HepG2 (cell line): ENCODE data around the gene IGFL2. TPM values are rescaled to one million over a fixed set of nuclear protein-coding genes. Genes with fewer than 3 reads are reported as not detected.

Experiments
- ATAC-seq: fragments of 200-7000 bp; cut with Tn5 transposase; 3 replicates; pipeline ENCODE4 v1.9.1; 2020; ENCODE audit warnings: mild to moderate bottlenecking, moderate library complexity
- BruUV-seq: library from RNA; stranded (reverse); fragments of 400-500 nt; replicated peaks from 2 replicates; lab custom pipeline; 2021; lab: Mats Ljungman, UMichigan
- CTCF ChIA-PET: fragments of 300-600 bp; formaldehyde crosslinking; extraction: SDS; loops from one replicate; lab custom pipeline; 2021; ENCODE audit warnings: low total read pairs, inconsistent platforms, low intra/inter-chr PET ratio; lab: Yijun Ruan, JAX
- POLR2A ChIA-PET: fragments of 350-600 bp; sonication (Branson Sonifier 250); formaldehyde crosslinking; loops from one replicate; lab custom pipeline; 2020; ENCODE audit warnings: antibody characterized with exemption, inconsistent platforms; lab: Yijun Ruan, JAX
- DNase-seq: peaks from one replicate; pipeline ENCODE4 v3.0.0-alpha.2; 2015; ENCODE audit warnings: low spot score
- FAIRE-seq: peaks from 3 replicates; lab custom pipeline; 2011; peaks lifted over from hg19 to GRCh38; lab: Jason Lieb, UNC
- H2AFZ ChIP-seq: one replicate; pipeline ENCODE4 v1.6.1; 2011; ENCODE audit warnings: low read length, inconsistent platforms
- H3K27ac ChIP-seq: fragments of 300-600 bp; 3 replicates; pipeline ENCODE4 v1.8.0; 2011; ENCODE audit warnings: mixed run types, mild to moderate bottlenecking, mixed read lengths, low read length, inconsistent platforms; ENCODE audit not compliant: insufficient read depth; ENCODE audit errors: extremely low read length
- H3K27me3 ChIP-seq, 2 experiments: fragments of 200-600 bp in 1 of 2; 2 replicates in 1 of 2; 3 replicates in 1 of 2; pipeline versions ENCODE4 v1.6.0 to v1.8.0; 2011; ENCODE audit warnings: low read length in 2 of 2, mild to moderate bottlenecking in 2 of 2, moderate library complexity in 2 of 2, inconsistent platforms in 1 of 2; ENCODE audit not compliant: insufficient read depth in 2 of 2, control insufficient read depth in 1 of 2
- H3K36me3 ChIP-seq, 2 experiments: fragments of 200-600 bp in 1 of 2; replicated peaks in 1 of 2; 2 replicates in 1 of 2; 3 replicates in 1 of 2; pipeline versions ENCODE4 v1.5.1 to v1.8.0; 2011; ENCODE audit warnings: low read length in 2 of 2, inconsistent platforms in 1 of 2; ENCODE audit not compliant: insufficient read depth in 2 of 2, control insufficient read depth in 1 of 2
- H3K4me1 ChIP-seq: 2 replicates; pipeline ENCODE4 v1.5.1; 2012; ENCODE audit warnings: low read length, inconsistent platforms; ENCODE audit not compliant: insufficient read depth
- H3K4me2 ChIP-seq: 2 replicates; pipeline ENCODE4 v1.6.0; 2011; ENCODE audit warnings: low read depth, low read length, inconsistent platforms
- H3K4me3 ChIP-seq, 3 experiments: fragments of 200-600 bp in 1 of 3; sonication (generic), shearing (Covaris generic) in 1 of 3; replicated peaks in 1 of 3; 2 replicates each; pipeline ENCODE4 v1.5.1; 2011 to 2016; ENCODE audit warnings: low read length in 3 of 3, inconsistent platforms in 2 of 3, low read depth in 2 of 3, mild to moderate bottlenecking in 2 of 3, control low read depth in 1 of 3, mixed read lengths in 1 of 3; ENCODE audit not compliant: insufficient read depth in 1 of 3
- H3K79me2 ChIP-seq: one replicate; pipeline ENCODE4 v1.6.1; 2011; ENCODE audit warnings: low read length, inconsistent platforms; ENCODE audit not compliant: insufficient read depth
- H3K9ac ChIP-seq: 2 replicates; pipeline ENCODE4 v1.6.0; 2011; ENCODE audit warnings: mild to moderate bottlenecking, low read depth, low read length, inconsistent platforms; ENCODE audit not compliant: insufficient read depth
- H3K9me3 ChIP-seq: 2 replicates; pipeline ENCODE4 v1.5.1; 2012; ENCODE audit warnings: mild to moderate bottlenecking, low read length
- H4K20me1 ChIP-seq: 2 replicates; pipeline ENCODE4 v1.6.0; 2011; ENCODE audit warnings: inconsistent platforms, mild to moderate bottlenecking, low read length, moderate library complexity; ENCODE audit not compliant: insufficient read depth
- HOMEZ ChIP-seq: IDR thresholded peaks from 2 replicates; pipeline ENCODE4 v1.6.1; 2016; ENCODE audit warnings: low read depth
- MLXIP ChIP-seq: sonication (generic); formaldehyde crosslinking; IDR thresholded peaks from 2 replicates; pipeline ENCODE4 v1.9.0; 2021; ENCODE audit warnings: missing genetic modification reagents, borderline replicate concordance
- NONO ChIP-seq, 2 experiments: fragments of 450-650 bp in 1 of 2; sonication (generic) in 1 of 2; formaldehyde crosslinking in 1 of 2; IDR thresholded peaks in 1 of 2; conservative IDR thresholded peaks in 1 of 2; 2 replicates each; pipeline versions ENCODE4 v1.6.1 to v1.8.0; 2017 to 2022; ENCODE audit warnings: mild to moderate bottlenecking in 1 of 2, missing genetic modification reagents in 1 of 2, moderate library complexity in 1 of 2
- SMAD9 ChIP-seq: sonication (generic); formaldehyde crosslinking; IDR thresholded peaks from 2 replicates; pipeline ENCODE4 v1.5.1; 2020; ENCODE audit warnings: mild to moderate bottlenecking, missing genetic modification reagents
- SP5 ChIP-seq: IDR thresholded peaks from 2 replicates; pipeline ENCODE4 v1.6.1; 2016; ENCODE audit warnings: low read depth, borderline replicate concordance
- ZNF18 ChIP-seq: sonication (generic); formaldehyde crosslinking; IDR thresholded peaks from 2 replicates; pipeline ENCODE4 v1.8.0; 2022; ENCODE audit warnings: mild to moderate bottlenecking, missing genetic modification reagents; ENCODE audit not compliant: insufficient replicate concordance
- ZNF839 ChIP-seq: sonication (generic); formaldehyde crosslinking; IDR thresholded peaks from 2 replicates; pipeline ENCODE4 v1.4.0; 2020; ENCODE audit warnings: missing genetic modification reagents, mild to moderate bottlenecking, borderline replicate concordance
- WGBS: methylation state at CpG from one replicate; pipeline ENCODE4 v1.1.6; 2017; ENCODE audit warnings: low lambda C conversion rate; 5-methylcytosine and 5-hydroxymethylcytosine counted together
- in situ Hi-C: cut with HindIII; loops from 2 replicates; pipeline ENCODE4 v1.10.0; 2017; ENCODE audit warnings: low pct_unique_long_range_greater_than_20kb; ENCODE audit not compliant: extremely low pct_ligation_motif_present
- intact Hi-C: fragments of 100-400 bp; cut with micrococcal nuclease; formaldehyde crosslinking; loops from one replicate; pipeline ENCODE4 v1.10.0; 2022; ENCODE audit not compliant: unreplicated experiment
- polyA plus RNA-seq, 8 experiments: library from polyadenylated mRNA; depleted of rRNA in 3 of 8; stranded (reverse) in 7 of 8; unstranded in 1 of 8; fragments of >200 nt; fragmentation: Illumina TruSeq in 4 of 8; extraction: Trizol in 4 of 8; gene quantifications; 2 replicates each; pipeline versions ENCODE4 v1.2.1 to v1.2.3, GENCODE V29; 2011 to 2016; ENCODE audit warnings: low read depth in 4 of 8, missing spikeins in 1 of 8, mixed read lengths in 1 of 8; ENCODE audit not compliant: insufficient read depth in 1 of 8
- total RNA-seq, 5 experiments: library from RNA; depleted of rRNA; stranded (reverse); fragments of >200 nt; fragmentation: Illumina TruSeq; extraction: Trizol; gene quantifications; 2 replicates each; pipeline ENCODE4 v1.2.3, GENCODE V29; 2016; ENCODE audit warnings: low read depth in 1 of 5

Gene IGFL2
- total and polyA plus RNA-seq, 2 of the 13 experiments (the other 11 are each of a cell fraction or from before 2014, with no cell fraction given): not detected

GRCh38 chr19:46162731-46163130 is 14.7 kb downstream of the IGFL2 start:
- Histone ChIP-seq H3K36me3 (no peaks in the 10 kb centered on the region), H3K9me3 (no peaks in the 10 kb centered on the region), H3K79me2 (no peaks in the 10 kb centered on the region), H2AFZ (no peak overlapping the region), H3K27ac (no peak overlapping the region), H3K9ac (no peak overlapping the region), H3K4me2 (no peak overlapping the region), H3K4me1 (no peaks in the 10 kb centered on the region), H3K27me3 (peaks cover 0 to 5% of the 10 kb centered on the region in 2 experiments; a peak in 3 of 5 replicates), H4K20me1 (no peaks in the 10 kb centered on the region), H3K4me3 (no peak overlapping the region)
- ChIA-PET CTCF (no interaction called here), POLR2A (no interaction called here)
- ATAC-seq (no peak), DNase-seq (no peak), FAIRE-seq (no peak)
- BruUV-seq: no TSS peak
- WGBS: 13% methylated on average over 3 of the region's 3 CpGs
- intact Hi-C loops (no loop called here), in situ Hi-C loops (no loop called here)
- TF ChIP-seq ZNF18 (CRISPR knock-in tag): no peak
- no peak for TF ChIP-seq NONO (IDR thresholded peaks at IDR 0.05)
- TF ChIP-seq NONO (CRISPR knock-in tag; conservative IDR thresholded peaks at IDR 0.05): no peak
- no peak for TF ChIP-seq MLXIP
- TF ChIP-seq HOMEZ (CRISPR knock-in tag): no peak
- no peak for TF ChIP-seq SP5 (CRISPR knock-in tag)
- no peak for TF ChIP-seq SMAD9 (CRISPR knock-in tag)
- no peak for TF ChIP-seq ZNF839
